Liver (tissue), 9 donors: ENCODE data around the gene CHMP4A. TPM values are rescaled to one million over a fixed set of nuclear protein-coding genes. Genes with fewer than 3 reads are reported as not detected.

Experiments used
- DNase-seq: peaks from one replicate; pipeline ENCODE4 v3.0.0-alpha.2; 2017; ENCODE audit warnings: low spot score
- H3K27ac ChIP-seq, 2 donors: one replicate each; pipeline ENCODE4 v1.7.0; 2013; ENCODE audit warnings: inconsistent platforms in 2 of 2, low read length in 2 of 2, control low read depth in 1 of 2, low read depth in 1 of 2, mild to moderate bottlenecking in 1 of 2
- H3K27me3 ChIP-seq, 4 donors: one replicate each; pipeline versions ENCODE4 v1.6.1 to v1.7.0; 2013; ENCODE audit warnings: low read length in 3 of 4, inconsistent platforms in 1 of 4, mild to moderate bottlenecking in 1 of 4, moderate library complexity in 1 of 4; ENCODE audit not compliant: control insufficient read depth in 4 of 4, insufficient read depth in 4 of 4
- H3K36me3 ChIP-seq, 4 donors: one replicate each; pipeline versions ENCODE4 v1.6.1 to v1.7.0; 2013; ENCODE audit warnings: low read length in 3 of 4, mild to moderate bottlenecking in 3 of 4, low read depth in 1 of 4, moderate library complexity in 1 of 4; ENCODE audit not compliant: control insufficient read depth in 4 of 4, insufficient read depth in 3 of 4
- H3K4me1 ChIP-seq, 4 donors: one replicate each; pipeline versions ENCODE4 v1.6.1 to v1.7.0; 2013; ENCODE audit warnings: low read length in 3 of 4, mild to moderate bottlenecking in 3 of 4, moderate library complexity in 1 of 4; ENCODE audit not compliant: control insufficient read depth in 4 of 4, insufficient read depth in 4 of 4
- H3K4me3 ChIP-seq, 3 donors: one replicate each; pipeline versions ENCODE4 v1.6.1 to v1.7.0; 2013; ENCODE audit warnings: low read length in 3 of 3, control low read depth in 1 of 3, low read depth in 1 of 3, mild to moderate bottlenecking in 1 of 3
- H3K9ac ChIP-seq, 2 donors: one replicate each; pipeline ENCODE4 v1.7.0; 2013; ENCODE audit warnings: low read length in 2 of 2, mild to moderate bottlenecking in 2 of 2, moderate library complexity in 2 of 2, control low read depth in 1 of 2, low read depth in 1 of 2
- H3K9me3 ChIP-seq, 4 donors: one replicate each; pipeline versions ENCODE4 v1.6.1 to v1.7.0; 2013; ENCODE audit warnings: low read length in 3 of 4; ENCODE audit not compliant: control insufficient read depth in 4 of 4
- ATF3 ChIP-seq: IDR thresholded peaks from 2 replicates; pipeline ENCODE4 v1.6.1; 2016; ENCODE audit warnings: antibody characterized with exemption
- EGR1 ChIP-seq, 2 donors: IDR thresholded peaks; 2 replicates each; pipeline ENCODE4 v1.6.1; 2016 to 2018; ENCODE audit warnings: antibody characterized with exemption in 2 of 2, low read depth in 2 of 2
- FOXA1 ChIP-seq: IDR thresholded peaks from 2 replicates; pipeline ENCODE4 v1.6.1; 2016; ENCODE audit warnings: antibody characterized with exemption
- FOXA2 ChIP-seq: IDR thresholded peaks from 2 replicates; pipeline ENCODE4 v1.6.1; 2016; ENCODE audit warnings: antibody characterized with exemption
- GABPA ChIP-seq, 2 donors: IDR thresholded peaks in 1 of 2; conservative IDR thresholded peaks in 1 of 2; 2 replicates each; pipeline ENCODE4 v1.6.1; 2016; ENCODE audit warnings: antibody characterized with exemption in 2 of 2, mild to moderate bottlenecking in 1 of 2, moderate library complexity in 1 of 2
- HNF4A ChIP-seq, 2 donors: conservative IDR thresholded peaks; 2 replicates each; pipeline ENCODE4 v1.6.1; 2016; ENCODE audit warnings: antibody characterized with exemption in 2 of 2, mild to moderate bottlenecking in 2 of 2
- HNF4G ChIP-seq: IDR thresholded peaks from 2 replicates; pipeline ENCODE4 v1.6.1; 2016; ENCODE audit warnings: antibody characterized with exemption
- JUND ChIP-seq, 2 donors: IDR thresholded peaks; 2 replicates each; pipeline ENCODE4 v1.6.1; 2016; ENCODE audit warnings: antibody characterized with exemption in 2 of 2
- MAX ChIP-seq: IDR thresholded peaks from 2 replicates; pipeline ENCODE4 v1.6.1; 2016; ENCODE audit warnings: antibody characterized with exemption
- NR2F2 ChIP-seq: IDR thresholded peaks from 2 replicates; pipeline ENCODE4 v1.6.1; 2016; ENCODE audit warnings: antibody characterized with exemption
- RAD21 ChIP-seq, 2 donors: IDR thresholded peaks; 2 replicates each; pipeline ENCODE4 v1.6.1; 2016; ENCODE audit warnings: antibody characterized with exemption in 2 of 2, mild to moderate bottlenecking in 2 of 2
- RXRA ChIP-seq, 2 donors: IDR thresholded peaks; 2 replicates each; pipeline ENCODE4 v1.6.1; 2017 to 2018; ENCODE audit warnings: antibody characterized with exemption in 2 of 2, mild to moderate bottlenecking in 1 of 2
- SP1 ChIP-seq: IDR thresholded peaks from 2 replicates; pipeline ENCODE4 v1.6.1; 2018; ENCODE audit warnings: antibody characterized with exemption, mild to moderate bottlenecking
- TAF1 ChIP-seq: conservative IDR thresholded peaks from 2 replicates; pipeline ENCODE4 v1.6.1; 2016; ENCODE audit warnings: antibody characterized with exemption, mild to moderate bottlenecking
- YY1 ChIP-seq: IDR thresholded peaks from 2 replicates; pipeline ENCODE4 v1.6.1; 2016; ENCODE audit warnings: antibody characterized with exemption, mild to moderate bottlenecking
- ZBTB33 ChIP-seq: IDR thresholded peaks from 2 replicates; pipeline ENCODE4 v1.6.1; 2016; ENCODE audit warnings: antibody characterized with exemption
- WGBS: extraction: QIAGEN DNeasy Blood & Tissue Kit; methylation state at CpG from one replicate; pipeline ENCODE4 v1.1.7; 2013; 5-methylcytosine and 5-hydroxymethylcytosine counted together
- polyA plus RNA-seq, 2 donors: library from polyadenylated mRNA; stranded (reverse) in 1 of 2; unstranded in 1 of 2; fragments of 200-250 nt in 1 of 2; fragments of >200 nt in 1 of 2; fragmentation: Nextera tagmentation in 1 of 2; extraction: Ambion mirVana in 1 of 2; gene quantifications; one replicate each; pipeline versions ENCODE4 v1.2.1 to v1.2.3, GENCODE V29; 2013 to 2015
- total RNA-seq, 2 donors: library from RNA; depleted of rRNA; stranded (reverse); fragments of >200 nt; gene quantifications; one replicate each; pipeline ENCODE4 v1.2.3, GENCODE V29; 2014
- TF ChIP-seq, protein P1 (sequence below): fragments of 150-350 bp; IDR thresholded peaks from 2 replicates; pipeline ENCODE4 v1.5.1; 2017; ENCODE audit warnings: improper control_type of control experiment, low read depth, low read length; ENCODE audit not compliant: missing input control
- TF ChIP-seq, protein P2 (sequence below): IDR thresholded peaks from 2 replicates; pipeline ENCODE4 v1.6.1; 2016; ENCODE audit warnings: antibody characterized with exemption, mild to moderate bottlenecking
- donor health status: healthy.
- donor health status: healthy.
- donor health status: healthy.
- donor health status: healthy.
- donor health status: healthy.

The CHMP4A gene
- total and polyA plus RNA-seq, 4 donors = 14.6 to 38.7 (median 28.0) TPM

GRCh38 chr14:24178399-24179178 is 34.7 kb downstream of the CHMP4A start (continued):
- TF ChIP-seq ZBTB33 = no peak

GRCh38 chr14:24177891-24178290 is 35.4 kb downstream of the CHMP4A start:
- WGBS = 96% methylated on average over 14 of the region's 14 CpGs
- Histone ChIP-seq H3K4me1 (peaks cover 0 to 22% (median 14%) of the 10 kb centered on the region in 4 donors), H3K4me3 (no peak overlapping the region), H3K27ac (no peak overlapping the region), H3K9ac (no peak overlapping the region), H3K9me3 (no peaks in the 10 kb centered on the region), H3K27me3 (no peaks in the 10 kb centered on the region), H3K36me3 (peaks cover 11 to 66% (median 25%) of the 10 kb centered on the region in 4 donors)
- no peak for DNase-seq
- TF ChIP-seq MAX (no peak), TAF1 (no peak), NR2F2 (no peak), RAD21 (IDR thresholded peaks at IDR 0.05) (no peak), ATF3 (no peak), FOXA1 (no peak), ZBTB33 (no peak), SP1 (no peak), RXRA (IDR thresholded peaks at IDR 0.05) (no peak), HNF4G (no peak), FOXA2 (no peak), HNF4A (conservative IDR thresholded peaks at IDR 0.05) (no peak), YY1 (no peak), GABPA (IDR thresholded peaks at IDR 0.05 in 1 of 2, conservative IDR thresholded peaks at IDR 0.05 in 1 of 2) (no peak), JUND (IDR thresholded peaks at IDR 0.05) (no peak), EGR1 (IDR thresholded peaks at IDR 0.05; ENCODE audit: low read depth in 2 of 2) (no peak)
- TF ChIP-seq, protein P1, sequence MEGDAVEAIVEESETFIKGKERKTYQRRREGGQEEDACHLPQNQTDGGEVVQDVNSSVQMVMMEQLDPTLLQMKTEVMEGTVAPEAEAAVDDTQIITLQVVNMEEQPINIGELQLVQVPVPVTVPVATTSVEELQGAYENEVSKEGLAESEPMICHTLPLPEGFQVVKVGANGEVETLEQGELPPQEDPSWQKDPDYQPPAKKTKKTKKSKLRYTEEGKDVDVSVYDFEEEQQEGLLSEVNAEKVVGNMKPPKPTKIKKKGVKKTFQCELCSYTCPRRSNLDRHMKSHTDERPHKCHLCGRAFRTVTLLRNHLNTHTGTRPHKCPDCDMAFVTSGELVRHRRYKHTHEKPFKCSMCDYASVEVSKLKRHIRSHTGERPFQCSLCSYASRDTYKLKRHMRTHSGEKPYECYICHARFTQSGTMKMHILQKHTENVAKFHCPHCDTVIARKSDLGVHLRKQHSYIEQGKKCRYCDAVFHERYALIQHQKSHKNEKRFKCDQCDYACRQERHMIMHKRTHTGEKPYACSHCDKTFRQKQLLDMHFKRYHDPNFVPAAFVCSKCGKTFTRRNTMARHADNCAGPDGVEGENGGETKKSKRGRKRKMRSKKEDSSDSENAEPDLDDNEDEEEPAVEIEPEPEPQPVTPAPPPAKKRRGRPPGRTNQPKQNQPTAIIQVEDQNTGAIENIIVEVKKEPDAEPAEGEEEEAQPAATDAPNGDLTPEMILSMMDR = no peak
- TF ChIP-seq, protein P2, sequence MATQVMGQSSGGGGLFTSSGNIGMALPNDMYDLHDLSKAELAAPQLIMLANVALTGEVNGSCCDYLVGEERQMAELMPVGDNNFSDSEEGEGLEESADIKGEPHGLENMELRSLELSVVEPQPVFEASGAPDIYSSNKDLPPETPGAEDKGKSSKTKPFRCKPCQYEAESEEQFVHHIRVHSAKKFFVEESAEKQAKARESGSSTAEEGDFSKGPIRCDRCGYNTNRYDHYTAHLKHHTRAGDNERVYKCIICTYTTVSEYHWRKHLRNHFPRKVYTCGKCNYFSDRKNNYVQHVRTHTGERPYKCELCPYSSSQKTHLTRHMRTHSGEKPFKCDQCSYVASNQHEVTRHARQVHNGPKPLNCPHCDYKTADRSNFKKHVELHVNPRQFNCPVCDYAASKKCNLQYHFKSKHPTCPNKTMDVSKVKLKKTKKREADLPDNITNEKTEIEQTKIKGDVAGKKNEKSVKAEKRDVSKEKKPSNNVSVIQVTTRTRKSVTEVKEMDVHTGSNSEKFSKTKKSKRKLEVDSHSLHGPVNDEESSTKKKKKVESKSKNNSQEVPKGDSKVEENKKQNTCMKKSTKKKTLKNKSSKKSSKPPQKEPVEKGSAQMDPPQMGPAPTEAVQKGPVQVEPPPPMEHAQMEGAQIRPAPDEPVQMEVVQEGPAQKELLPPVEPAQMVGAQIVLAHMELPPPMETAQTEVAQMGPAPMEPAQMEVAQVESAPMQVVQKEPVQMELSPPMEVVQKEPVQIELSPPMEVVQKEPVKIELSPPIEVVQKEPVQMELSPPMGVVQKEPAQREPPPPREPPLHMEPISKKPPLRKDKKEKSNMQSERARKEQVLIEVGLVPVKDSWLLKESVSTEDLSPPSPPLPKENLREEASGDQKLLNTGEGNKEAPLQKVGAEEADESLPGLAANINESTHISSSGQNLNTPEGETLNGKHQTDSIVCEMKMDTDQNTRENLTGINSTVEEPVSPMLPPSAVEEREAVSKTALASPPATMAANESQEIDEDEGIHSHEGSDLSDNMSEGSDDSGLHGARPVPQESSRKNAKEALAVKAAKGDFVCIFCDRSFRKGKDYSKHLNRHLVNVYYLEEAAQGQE = no peak
